NCI-H2171 (cell line): ENCODE data around the gene ENPP6.
A peak's percentile ranks its signal among the peaks of the same experiment; 100 is the strongest.
"Not testable (repeated sequence)": the region's sequence is repeated elsewhere in the genome, so short reads cannot be mapped to it uniquely, and the experiment has no call there.

ENCODE experiments used
- DNase-seq: peaks from one replicate; lab custom pipeline; 2025; lab: John Stamatoyannopoulos, UW

The ENPP6 gene

DNA sequence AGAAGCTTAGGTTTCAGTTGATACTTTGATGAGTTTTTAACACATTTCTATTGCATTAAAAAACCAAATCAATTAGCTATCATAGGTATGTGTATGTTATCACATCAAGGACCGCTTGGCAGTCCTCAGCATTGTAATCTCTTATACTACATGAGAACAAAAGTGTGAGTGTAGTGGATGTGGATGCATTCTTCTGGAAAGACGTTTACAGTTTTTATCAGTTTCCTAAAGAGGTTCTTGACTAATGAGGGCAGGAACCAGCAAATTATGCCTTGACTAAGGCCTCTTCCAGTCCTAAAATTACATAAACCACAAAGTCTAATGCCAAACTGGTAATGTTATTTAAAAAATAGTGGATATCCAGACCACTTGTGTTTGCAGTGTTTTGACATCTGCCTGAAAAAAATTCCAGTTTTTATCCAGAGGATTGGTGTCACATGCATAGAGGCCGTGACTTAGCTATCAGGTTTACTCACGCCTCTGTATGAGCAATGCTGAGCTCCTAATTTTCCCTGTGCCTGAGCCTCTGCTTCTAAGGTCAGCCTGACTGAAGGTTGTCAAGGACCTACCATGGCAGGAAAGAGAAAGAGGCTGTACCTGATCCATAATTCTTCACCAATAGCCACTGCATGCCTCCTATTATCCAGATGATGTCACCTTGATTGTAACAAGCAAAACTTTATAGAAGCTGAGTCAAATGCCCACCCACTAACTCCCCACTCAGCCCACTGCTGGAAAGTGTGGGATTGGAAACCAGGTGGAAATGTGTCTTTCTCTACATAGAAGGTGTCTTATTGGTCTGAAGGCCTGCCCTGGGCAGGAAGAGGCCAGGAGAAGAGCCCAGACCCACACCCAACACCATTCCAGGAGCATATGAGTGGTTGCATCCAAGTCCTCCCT is 68.7 kb downstream of the ENPP6 start:
- DNase-seq, result no peak

- no peak for DNase-seq
Observed at GRCh38 chr4:184147858-184148737, 69.6 kb downstream of the ENPP6 start.

DNA sequence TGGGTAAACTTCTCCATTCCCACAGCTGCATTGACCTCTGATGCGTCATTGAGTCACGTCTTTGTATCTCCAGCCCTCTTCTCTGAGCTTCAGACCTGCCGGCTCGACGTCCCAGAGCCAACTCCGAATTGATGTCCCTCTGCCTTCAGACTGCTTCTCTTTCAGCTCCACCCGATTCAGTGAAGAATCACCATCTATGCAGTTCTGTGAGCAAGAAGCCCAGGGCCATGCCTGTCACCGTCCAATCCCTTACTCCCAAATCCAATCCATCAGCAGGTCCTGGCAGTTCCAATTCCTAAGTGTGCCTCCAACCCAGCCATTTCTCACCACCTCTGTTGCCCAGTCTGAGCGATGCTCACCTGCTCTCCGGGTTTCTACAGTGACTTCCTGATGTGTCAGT is 70.7 kb downstream of the ENPP6 start:
- no peak for DNase-seq

DNA sequence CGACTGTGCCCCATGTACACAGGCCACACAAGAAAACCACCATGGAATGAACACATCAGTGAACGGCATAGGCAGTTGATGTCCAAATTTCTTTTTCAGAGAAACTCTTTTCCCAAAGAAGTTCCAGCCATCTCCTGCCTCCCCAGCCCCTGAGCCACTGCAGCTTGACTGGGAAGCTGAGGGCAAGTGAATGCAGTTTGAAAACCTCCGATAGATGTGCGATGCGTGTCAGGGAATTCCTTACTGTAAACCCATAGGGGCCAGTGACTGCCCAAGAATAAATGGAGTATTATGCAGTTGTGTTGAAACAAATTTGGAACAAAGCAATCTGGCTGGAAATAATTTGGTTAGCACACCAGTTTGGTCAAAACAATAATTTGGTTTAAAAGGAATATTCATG is 72.1 kb downstream of the ENPP6 start:
- no peak for DNase-seq

DNA sequence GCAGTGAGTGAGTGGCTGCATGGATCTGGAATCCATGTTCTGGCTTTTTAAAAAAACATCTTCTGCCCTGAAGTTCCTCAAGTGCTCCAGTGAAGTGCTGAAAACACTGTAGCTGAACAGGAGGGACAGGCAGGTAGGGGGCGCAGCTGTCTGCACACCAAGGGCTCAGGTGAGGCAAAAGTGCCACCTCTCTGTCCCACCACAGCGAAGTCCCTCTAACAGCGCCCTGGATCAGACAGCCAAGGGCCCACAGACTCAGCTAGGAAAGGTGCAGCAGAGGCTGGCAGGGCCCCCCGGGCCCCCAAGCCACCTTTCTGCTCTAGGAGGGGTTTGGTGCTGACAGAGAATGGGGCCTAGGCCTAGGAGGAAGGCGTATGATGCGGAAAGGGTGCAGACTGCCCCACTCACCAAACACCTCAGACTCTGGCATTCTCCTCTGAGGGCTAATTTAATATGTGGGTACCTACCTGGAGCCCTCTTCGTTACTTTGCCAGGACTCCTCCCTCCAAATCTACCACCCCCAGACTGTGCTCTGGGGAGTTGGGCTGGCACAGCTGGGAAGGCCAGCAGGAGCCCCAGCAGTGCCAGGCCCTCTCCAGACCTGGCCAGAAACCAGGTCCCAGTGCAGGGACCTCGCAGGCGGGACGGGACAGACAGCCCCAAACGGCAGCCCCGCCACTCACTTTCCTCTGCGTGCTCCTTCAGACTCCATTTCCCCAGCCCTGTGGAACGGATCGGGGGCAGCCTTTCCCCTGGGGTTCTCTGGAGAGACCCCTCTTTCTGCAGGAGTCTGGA is 73.7 kb downstream of the ENPP6 start:
- DNase-seq, result no peak

DNA sequence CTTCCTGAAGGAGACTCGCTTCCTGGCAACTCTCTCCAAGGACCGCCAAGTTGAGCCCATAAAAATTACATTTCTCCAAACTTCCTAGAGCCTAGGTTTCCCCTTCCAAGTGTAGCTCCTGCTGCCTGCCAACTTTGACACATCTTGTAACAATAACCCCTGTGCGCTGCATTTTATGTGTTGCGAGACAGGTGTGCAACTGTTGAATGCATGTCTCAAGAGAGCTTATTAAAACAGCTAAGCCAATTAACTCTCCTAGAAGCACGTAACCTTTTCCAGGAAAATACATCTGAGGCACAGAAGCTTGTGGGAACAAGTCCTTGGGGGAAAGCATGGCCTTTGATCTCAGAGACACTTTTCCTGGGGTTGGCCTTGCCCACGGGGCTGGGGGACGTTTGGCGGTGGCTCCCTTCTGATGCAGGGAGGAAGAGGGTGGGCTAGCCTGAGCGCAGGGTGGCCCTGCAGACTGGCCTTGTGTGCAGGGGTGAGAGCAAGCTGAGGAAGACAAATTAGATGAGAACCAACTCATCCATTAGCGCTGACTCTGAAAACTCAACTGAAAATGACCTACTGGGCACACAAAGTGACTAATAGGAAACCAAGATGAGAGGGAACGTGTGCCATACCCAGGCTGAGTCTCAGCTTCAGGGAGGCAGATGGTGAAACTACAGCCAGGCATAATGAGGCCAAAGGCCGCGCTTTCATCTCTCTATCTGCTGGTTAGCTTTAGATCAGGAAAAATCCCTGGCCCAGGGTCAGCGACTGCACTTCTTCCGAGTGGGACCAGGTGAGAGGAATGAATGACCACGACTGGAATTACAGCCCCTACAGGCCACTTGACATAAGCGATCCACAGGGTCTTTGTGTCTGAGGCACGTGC is 75.3 kb downstream of the ENPP6 start:
- DNase-seq, result peak; percentile 61

GRCh38 chr4:184140901-184141300 is 76.8 kb downstream of the ENPP6 start:
- not testable (repeated sequence) for DNase-seq

GRCh38 chr4:184136525-184136924 is 81.1 kb downstream of the ENPP6 start:
- no peak for DNase-seq

DNA sequence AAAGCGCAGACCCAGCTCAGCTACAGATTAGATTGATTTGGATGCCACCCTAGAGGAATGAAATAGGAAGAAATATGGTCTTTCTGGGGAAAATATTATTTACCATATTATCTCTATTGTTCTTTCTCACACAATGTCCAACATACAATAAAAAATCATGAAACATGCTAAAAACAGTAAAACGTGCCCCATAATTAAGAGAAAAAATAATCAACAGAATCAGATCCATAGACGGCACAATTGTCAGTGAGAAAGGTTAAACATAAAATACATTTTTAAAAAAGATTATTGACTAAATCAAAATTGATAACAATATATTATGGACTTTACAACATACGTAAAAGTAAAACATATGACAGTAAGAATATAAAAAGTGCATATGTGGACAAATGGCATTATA is 90.9 kb downstream of the ENPP6 start:
- no peak for DNase-seq

- DNase-seq, result no peak
Observed at GRCh38 chr4:184122631-184123408, 94.9 kb downstream of the ENPP6 start.

DNA sequence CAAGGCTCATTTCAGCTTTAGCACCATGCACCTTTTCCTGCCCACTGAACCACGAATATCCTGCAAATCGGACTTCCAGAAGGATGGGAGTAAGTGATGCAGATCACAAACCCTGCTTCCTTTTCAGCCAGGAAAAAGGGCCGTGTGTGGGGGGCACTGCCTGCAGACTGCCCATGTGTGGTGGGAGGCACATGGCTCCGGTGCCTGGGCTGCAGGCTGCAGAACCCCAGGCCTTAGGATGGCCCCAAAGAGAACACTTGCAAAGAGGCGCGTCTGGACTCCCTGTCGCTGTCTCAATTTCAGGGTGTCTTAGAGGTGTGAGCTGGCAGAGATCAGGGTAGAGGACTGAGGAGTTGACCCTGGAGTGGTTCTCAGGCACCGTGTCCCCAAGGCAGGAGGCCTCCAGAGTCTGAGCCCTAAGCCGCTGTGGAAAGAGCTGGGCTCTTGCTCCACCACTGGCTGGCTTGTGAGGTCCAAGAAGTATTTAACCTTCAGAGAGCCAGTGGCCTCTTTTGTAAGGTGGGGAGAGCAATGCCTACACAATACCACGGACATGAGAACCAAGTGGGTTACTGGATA is 97.0 kb downstream of the ENPP6 start:
- no peak for DNase-seq

DNA sequence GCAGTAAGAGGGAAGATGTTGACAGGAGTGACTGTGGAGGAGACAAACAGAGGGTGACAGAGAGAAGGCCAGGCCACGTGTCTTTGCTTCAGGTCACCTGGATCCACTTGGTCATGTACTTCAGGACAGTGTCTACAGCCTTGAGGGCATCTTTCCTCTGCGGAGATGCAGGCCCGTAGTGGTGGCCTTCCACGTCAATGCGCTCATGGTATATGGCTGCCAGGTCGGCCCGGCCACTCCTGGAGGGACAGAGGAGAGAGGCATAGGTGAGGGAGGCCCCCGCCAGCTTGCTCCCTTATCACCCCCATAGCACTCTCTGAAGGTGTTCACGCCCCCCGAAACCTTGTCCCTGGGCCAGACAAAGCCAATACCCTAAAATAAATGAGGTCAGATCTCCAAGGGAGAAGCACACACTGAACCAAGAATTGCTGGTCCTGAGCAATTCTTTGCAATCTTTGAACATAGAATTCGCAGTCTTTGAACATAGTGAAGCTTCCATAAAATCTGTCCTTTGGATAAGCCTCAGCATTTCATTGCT is 99.9 kb downstream of the ENPP6 start:
- DNase-seq, result no peak

DNA sequence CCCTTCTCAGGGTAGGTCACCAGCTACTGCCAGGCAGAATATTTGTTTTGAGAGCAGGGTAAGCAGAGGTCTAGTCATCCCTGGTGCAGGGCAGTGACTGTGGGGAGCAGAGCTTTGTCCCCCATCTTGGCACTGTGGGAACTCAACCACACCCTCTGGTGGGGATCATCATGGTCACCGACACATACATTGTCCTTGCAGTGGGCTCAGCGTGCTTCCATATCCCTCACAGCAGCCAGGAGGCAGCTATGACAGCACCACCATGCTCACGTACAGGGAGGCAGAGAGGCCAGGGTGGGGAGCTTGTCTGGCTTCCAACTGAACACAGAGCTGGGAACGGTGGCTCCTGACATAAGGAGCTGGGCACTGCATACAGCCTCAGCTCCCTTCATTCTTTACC is 102.3 kb downstream of the ENPP6 start:
- DNase-seq, result no peak

DNA sequence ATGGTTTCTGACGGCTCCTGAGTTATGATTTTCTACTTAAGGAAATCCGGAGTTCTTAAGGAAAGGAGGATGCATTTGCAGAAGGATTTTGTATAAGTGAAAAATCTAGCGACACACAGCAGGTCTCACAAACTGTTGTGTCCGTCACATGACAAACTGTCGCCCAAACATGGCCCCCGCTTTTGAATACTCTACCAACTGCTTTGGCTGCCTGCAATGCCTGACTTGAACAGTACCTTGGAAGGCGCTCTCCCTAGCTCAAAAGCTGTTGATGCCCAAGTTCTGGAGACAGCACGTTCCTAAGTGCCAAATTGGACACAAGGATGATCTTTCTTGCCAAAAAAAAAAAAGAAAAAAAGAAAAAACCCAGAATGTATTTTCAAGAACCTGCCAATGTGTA is 103.2 kb downstream of the ENPP6 start:
- no peak for DNase-seq

DNA sequence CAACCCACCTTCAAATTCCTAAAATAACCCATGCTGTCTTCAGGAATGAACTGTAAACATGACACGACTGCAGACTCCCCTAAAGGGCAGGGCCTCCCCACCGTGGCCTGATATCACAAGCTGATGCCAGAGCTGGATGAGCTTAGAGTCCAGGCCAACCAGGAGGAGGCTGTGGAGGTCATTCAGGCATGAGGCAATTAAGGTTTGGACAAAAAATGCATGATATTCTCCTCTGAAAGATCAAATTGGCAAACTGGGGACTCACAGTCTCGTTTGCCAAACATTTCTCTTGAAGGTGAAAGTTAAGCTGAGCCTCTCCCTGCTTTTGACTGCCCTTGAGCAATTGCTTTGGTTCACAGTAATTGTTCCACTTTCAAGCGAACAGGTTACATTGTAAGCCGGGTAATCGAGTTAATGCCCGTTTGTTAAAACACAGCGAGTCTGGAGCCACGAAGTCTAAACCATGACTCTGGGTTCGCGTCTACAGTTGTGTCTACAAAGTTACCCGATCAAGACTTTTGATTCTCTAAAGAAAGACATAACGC is 105.6 kb downstream of the ENPP6 start:
- no peak for DNase-seq

DNA sequence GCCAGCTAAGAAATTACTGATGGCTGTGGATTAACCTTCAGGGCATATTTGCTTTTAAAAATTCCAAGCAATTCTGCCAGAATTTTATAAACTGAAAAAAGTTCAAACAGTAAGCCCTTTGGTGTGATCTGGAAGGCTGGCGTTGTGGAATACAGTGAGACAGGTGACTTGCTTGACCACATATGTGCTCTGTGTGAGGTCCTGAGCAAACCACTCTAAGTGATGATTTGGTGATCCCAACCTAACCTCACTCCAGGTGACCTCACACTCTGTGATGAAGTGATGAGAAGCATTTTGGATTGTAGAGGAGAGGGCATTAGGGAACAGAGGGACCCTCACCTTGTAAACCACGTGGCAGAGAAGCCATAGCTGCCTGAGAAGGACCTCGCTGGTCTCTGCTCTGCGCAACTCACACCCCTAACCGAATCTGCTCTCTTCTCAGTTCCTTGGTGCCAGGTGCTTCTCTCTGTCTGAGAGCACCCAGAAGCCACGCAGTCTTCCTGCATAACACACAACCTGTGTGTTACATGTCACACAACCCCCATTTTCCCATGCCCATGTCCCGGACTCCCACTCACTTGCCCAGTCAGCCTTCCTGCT is 106.3 kb downstream of the ENPP6 start:
- DNase-seq, result no peak

- no peak for DNase-seq
Observed at GRCh38 chr4:184110452-184111224, 107.0 kb downstream of the ENPP6 start.

GRCh38 chr4:184108006-184108501 is 109.6 kb downstream of the ENPP6 start:
- no peak for DNase-seq
